Measurements from ENCODE around the gene ZNF175.

Gene ZNF175

DNA sequence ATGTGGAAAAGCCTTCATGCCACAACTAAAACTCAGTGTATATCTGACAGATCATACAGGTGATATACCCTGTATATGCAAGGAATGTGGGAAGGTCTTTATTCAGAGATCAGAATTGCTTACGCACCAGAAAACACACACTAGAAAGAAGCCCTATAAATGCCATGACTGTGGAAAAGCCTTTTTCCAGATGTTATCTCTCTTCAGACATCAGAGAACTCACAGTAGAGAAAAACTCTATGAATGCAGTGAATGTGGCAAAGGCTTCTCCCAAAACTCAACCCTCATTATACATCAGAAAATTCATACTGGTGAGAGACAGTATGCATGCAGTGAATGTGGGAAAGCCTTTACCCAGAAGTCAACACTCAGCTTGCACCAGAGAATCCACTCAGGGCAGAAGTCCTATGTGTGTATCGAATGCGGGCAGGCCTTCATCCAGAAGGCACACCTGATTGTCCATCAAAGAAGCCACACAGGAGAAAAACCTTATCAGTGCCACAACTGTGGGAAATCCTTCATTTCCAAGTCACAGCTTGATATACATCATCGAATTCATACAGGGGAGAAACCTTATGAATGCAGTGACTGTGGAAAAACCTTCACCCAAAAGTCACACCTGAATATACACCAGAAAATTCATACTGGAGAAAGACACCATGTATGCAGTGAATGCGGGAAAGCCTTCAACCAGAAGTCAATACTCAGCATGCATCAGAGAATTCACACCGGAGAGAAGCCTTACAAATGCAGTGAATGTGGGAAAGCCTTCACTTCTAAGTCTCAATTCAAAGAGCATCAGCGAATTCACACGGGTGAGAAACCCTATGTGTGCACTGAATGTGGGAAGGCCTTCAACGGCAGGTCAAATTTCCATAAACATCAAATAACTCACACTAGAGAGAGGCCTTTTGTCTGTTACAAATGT, 16.4 kb downstream of the ZNF175 start:
- no peak for DNase-seq (ENCODE audit: low spot score)
- no peak for FAIRE-seq

DNA sequence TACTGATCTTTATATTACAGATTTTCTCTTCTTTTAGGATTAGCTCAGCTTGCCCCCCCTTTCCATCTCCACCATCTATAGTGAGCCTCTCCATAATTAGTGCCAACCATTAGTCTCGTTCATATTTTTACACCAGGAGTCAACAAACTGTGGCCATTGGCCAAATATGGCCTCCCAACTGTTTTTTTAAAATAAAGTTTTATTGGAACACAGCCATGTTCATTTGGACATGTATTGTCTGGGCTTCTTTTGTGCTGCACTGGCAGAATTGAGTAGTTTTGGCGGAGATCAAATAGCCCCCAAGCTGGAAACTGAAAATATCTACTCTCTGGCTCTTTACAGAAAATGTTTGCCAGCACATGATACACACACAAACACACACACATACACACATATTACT, 18.4 kb downstream of the ZNF175 start:
- no peak for DNase-seq (ENCODE audit: low spot score)
- FAIRE-seq: no peak

DNA sequence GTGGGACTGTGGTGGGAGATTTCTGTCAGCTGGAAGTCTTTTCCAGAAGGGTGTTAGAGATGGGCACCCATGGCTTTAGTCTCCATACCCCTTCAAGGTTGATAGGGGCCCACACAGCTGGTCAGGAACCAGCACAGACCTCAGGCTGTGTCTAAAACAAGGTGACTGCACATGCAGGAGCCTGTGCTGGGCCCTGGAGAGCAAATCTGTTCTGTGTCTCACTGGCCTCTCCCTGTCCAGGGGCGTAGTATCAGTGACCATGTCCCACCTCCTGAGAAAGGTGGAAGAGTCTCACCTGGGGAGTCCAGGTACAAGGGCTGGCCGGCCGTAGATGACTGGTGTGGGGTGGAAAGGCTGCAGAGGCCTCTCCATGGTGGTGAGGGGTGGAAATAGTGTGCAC, 19.4 kb downstream of the ZNF175 start:
- DNase-seq (ENCODE audit: low spot score): no peak
- no peak for FAIRE-seq

- DNase-seq (ENCODE audit: low spot score): no peak
- FAIRE-seq: no peak
Measured at GRCh38 chr19:51592521-51592920, 21.4 kb downstream of the ZNF175 start.

GRCh38 chr19:51593138-51593890, 22.2 kb downstream of the ZNF175 start:
- DNase-seq (ENCODE audit: low spot score): no peak
- no peak for FAIRE-seq

DNA sequence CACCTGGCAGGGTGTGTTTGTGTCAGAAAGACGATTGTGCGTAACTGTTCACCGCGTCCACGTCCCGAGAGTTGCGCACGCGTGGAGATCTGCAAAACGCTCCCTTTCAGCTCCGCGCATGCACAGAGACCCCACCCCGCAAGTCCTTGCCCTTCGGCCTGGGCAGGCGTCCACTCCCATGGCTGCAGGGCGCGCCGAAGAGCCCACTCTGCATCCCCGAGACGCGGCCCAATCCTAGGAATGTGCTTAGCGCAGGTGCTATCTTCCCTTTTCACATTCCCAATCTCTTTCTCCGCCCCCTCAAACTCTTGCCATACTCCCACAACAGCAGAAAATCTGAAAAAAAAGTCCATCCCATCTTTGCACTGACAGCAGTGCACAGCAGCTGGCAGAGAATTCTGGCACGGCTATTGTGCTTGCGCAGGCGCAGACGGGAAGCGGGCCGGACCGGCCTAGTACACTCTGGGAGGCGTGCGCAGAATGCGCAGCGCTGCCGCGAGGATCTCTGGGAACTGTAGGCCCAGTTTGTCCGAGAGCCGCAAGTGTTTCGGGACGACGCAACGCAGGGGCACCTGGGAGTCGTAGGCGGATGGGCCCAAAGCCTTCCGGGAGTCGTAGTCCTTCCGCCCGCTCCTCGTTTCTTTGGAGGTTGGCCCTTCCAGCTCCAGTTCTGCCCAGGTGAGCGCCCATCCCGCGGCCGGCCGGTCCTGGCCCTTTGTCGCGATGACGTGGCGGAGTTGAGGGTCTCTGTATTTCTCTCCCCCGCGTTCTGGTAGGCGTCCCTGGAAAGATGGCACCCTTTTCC, 23.1 kb downstream of the ZNF175 start:
- DNase-seq (ENCODE audit: low spot score) (peak; percentile 86), FAIRE-seq (peak; percentile 76)

GRCh38 chr19:51594774-51595109, 23.7 kb downstream of the ZNF175 start:
- no peak for DNase-seq (ENCODE audit: low spot score)
- FAIRE-seq: no peak

GRCh38 chr19:51595190-51596175, 24.4 kb downstream of the ZNF175 start:
- DNase-seq (ENCODE audit: low spot score) (no peak), FAIRE-seq (no peak)

GRCh38 chr19:51598159-51598915, 27.3 kb downstream of the ZNF175 start:
- FAIRE-seq (no peak), DNase-seq (ENCODE audit: low spot score) (no peak)

DNA sequence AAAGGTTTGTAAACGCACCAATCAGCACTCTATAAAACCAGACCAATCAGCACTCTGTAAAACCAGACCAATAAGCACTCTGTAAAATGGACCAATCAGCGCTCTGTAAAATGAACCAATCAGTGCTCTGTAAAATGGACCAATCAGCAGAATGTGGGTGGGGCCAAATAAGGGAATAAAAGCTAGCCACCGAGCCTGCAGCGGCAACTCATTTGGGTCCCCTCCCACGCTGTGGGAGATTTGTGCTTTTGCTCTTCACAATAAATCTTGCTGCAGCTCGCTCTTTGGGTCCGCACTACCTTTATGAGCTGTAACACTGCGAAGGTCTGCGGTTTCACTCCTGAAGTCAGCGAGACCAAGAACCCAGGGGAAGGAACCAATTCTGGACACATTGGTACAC, 28.0 kb downstream of the ZNF175 start:
- DNase-seq (ENCODE audit: low spot score) (no peak), FAIRE-seq (no peak)

DNA sequence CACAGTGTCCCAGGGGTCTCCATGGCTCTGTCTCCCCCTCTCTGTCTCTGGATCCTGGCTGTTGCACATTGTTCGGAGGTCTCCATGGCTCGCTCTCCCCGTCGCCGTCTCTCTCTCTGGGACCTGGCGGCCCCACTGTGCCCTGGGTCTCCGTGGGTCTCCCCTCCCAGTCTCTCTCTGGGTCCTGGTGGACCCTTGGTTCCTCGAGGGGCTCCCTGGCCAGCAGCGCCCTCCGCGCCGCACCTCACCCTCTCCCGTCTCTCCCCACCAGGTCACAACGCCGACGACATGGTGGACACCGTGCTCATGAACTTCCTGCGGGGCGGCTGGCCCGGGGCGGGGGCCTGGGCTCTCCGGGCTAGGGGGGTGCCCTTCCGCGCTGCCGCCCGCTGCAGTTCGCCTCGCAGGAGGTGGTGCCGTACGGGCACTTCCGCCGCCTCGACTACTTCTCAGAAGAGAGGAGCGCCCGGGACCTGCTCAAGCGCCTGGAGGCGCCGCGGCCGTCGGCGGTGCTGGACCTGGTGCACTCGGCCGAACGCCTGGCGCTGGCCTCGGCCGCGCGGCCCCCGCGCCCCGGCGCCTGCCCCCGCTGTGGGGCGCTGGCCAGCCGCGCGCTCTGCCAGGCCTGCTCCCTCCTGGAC, 30.0 kb downstream of the ZNF175 start:
- FAIRE-seq (no peak), DNase-seq (ENCODE audit: low spot score) (no peak)

GRCh38 chr19:51602189-51602854, 31.2 kb downstream of the ZNF175 start:
- DNase-seq (ENCODE audit: low spot score) (no peak), FAIRE-seq (no peak)

DNA sequence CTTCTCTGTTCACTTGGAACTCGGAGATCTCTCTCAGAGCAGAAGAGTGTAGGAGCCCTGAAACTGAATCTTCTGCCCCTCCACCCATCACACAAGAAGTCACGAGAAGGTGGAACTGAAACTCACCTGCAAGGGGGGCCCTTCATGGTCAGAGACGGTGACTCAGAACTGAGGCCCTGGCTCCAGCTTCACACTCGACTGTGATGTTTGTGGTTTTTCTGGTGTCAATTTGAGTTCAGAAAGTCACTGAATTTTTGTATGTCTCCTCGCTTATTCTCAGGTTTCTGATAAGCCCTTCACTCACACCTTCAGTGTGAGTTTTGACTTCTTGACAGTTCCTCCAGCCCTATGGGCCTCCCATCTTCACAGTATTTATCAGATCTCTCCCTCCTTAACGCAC, 36.0 kb downstream of the ZNF175 start:
- no peak for DNase-seq (ENCODE audit: low spot score)
- FAIRE-seq: no peak

- FAIRE-seq: no peak
- DNase-seq (ENCODE audit: low spot score): peak; percentile 43
Measured at GRCh38 chr19:51607920-51608562, 37.0 kb downstream of the ZNF175 start.

DNA sequence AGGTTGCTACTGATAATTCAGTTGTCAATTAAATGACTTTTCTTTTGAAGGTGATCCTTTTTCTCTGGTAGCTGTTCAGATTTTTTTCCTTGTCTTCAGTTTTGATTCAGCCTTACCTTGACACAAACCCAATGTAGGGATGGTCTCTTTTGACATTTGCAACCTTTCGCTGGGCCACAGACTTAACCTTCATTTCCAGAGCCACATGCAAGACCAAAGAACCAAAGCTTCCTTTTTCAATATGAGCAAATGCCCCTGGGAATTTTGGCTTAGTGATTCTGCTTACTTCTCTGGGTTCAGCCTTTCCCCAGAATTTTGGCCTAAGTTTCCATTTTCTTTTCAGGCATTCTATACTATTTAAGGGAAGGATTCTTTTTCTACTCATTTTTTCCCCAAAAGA, 39.5 kb downstream of the ZNF175 start:
- DNase-seq (ENCODE audit: low spot score) (no peak), FAIRE-seq (no peak)

GRCh38 chr19:51614789-51615188, 43.7 kb downstream of the ZNF175 start:
- FAIRE-seq (no peak), DNase-seq (ENCODE audit: low spot score) (no peak)

DNA sequence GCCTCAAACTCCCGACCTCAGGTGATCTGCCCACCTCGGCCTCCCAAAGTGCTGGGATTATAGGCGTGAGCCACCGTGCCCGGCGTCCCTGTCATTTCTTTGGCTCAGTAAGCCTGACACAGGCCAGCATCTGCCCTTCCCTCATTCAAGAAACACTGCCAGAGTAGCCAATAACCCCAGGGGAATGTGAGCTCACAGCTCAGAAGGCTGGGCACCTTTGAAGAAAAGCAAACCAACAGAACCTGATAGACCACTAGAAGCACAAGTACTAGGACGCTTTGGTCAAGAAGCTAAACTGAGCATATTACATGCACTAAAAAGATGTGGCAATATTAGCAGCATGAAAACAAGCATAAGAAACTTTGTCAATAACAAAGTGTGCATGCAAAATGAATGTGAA, 44.9 kb downstream of the ZNF175 start:
- FAIRE-seq: no peak
- DNase-seq (ENCODE audit: low spot score): no peak

- FAIRE-seq (no peak), DNase-seq (ENCODE audit: low spot score) (no peak)
Measured at GRCh38 chr19:51621178-51621577, 50.1 kb downstream of the ZNF175 start.

All from RCC 7860 (cell line).